Loucy (cell line): Measurements from ENCODE around the gene C9orf50.

Experiments used
- CTCF ChIP-seq: fragments of 200-600 bp; sonication (generic); conservative IDR thresholded peaks from 2 replicates; pipeline ENCODE4 v1.5.1; 2014; ENCODE audit warnings: mild to moderate bottlenecking, antibody characterized with exemption, low read length
- EZH2phosphoT487 ChIP-seq: fragments of 200-600 bp; IDR thresholded peaks from 2 replicates; pipeline ENCODE4 v1.6.1; 2018; ENCODE audit warnings: antibody characterized with exemption, mild to moderate bottlenecking, moderate library complexity, borderline replicate concordance

GRCh38 chr9:129650680-129651235 lies 29.9 kb upstream of the C9orf50 start:
- no peak for TF ChIP-seq EZH2phosphoT487
- no peak for TF ChIP-seq CTCF
